Activated T-cell treated with anti-CD3 and anti-CD28 coated beads for 1 hour (primary cell): Measurements from ENCODE around the gene RND2.

Experiments used
- DNase-seq: peaks from one replicate; pipeline ENCODE4 v3.0.0-alpha.2; 2020; ENCODE audit warnings: low read depth

The RND2 gene

GRCh38 chr17:43006639-43007551, 18.1 kb upstream of the RND2 start, which contains the start of gene IFI35:
IFI35 (plus strand) TSS chr17:43006784; CDS start chr17:43006948, 164 bp downstream.
- peak; percentile 79 for DNase-seq

DNA sequence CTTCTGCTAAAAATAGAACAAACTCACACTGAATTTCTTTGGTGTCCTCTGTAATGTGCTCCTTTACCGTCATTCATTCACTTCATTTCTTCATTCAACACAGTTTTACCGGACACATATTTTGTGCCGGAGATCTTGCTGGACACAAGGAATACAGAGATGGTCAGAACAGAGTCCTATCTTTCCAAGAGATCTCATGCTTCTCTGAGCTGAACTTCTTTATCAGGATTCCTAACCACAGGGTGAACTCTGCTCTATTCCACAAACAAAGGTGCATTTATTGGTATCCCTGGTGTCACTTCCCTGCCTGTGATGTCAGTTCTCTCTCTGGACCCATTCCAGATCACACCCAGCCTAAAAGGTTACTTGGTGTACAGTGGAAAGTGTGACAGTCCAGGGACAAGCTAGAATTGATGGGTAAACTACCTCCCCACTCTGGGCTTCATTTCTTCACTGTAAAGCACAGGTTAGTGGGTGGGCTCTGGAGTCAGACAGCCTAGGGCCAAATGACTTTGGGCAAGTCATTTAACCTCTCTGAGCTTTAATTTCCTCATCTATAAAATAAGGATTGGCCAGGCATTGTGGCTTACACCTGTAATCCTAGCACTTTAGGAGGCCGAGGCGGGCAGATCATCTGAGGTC, 14.2 kb upstream of the RND2 start:
- no peak for DNase-seq

- DNase-seq, result no peak
Measured at GRCh38 chr17:43011728-43012472, 13.1 kb upstream of the RND2 start.

DNA sequence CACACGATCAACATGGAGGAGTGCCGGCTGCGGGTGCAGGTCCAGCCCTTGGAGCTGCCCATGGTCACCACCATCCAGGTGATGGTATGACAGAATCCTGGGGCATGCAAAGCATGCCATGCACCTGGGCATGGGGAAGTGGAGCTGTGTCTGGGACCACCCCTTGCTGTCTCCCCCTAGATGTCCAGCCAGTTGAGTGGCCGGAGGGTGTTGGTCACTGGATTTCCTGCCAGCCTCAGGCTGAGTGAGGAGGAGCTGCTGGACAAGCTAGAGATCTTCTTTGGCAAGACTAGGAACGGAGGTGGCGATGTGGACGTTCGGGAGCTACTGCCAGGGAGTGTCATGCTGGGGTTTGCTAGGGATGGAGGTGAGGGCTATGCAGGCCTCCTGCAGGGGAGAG, 11.7 kb upstream of the RND2 start:
- DNase-seq, result no peak

DNA sequence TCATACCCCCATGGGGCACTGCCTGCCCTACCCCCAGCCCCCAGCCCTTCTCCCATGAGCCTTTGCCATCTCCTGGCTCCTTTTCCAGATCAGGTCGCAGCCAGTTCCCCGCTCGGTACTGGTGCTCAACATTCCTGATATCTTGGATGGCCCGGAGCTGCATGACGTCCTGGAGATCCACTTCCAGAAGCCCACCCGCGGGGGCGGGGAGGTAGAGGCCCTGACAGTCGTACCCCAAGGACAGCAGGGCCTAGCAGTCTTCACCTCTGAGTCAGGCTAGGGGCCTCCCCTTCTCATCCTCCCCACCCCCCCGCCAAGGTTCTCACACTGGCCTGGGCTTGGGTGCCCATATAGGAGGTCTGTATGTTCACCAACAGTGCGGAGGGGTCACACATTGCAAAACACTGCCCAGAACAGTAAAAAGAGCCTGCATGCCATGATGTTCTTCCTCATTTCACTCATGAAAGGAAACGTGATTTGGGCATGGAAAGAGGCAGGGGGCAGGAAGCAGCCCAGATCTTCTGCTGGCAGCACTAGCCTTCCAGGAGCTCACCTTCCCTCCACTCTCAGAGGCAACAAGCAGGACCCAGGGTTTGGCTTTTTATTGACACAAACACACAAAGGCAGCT, 10.9 kb upstream of the RND2 start:
- DNase-seq, result no peak

DNA sequence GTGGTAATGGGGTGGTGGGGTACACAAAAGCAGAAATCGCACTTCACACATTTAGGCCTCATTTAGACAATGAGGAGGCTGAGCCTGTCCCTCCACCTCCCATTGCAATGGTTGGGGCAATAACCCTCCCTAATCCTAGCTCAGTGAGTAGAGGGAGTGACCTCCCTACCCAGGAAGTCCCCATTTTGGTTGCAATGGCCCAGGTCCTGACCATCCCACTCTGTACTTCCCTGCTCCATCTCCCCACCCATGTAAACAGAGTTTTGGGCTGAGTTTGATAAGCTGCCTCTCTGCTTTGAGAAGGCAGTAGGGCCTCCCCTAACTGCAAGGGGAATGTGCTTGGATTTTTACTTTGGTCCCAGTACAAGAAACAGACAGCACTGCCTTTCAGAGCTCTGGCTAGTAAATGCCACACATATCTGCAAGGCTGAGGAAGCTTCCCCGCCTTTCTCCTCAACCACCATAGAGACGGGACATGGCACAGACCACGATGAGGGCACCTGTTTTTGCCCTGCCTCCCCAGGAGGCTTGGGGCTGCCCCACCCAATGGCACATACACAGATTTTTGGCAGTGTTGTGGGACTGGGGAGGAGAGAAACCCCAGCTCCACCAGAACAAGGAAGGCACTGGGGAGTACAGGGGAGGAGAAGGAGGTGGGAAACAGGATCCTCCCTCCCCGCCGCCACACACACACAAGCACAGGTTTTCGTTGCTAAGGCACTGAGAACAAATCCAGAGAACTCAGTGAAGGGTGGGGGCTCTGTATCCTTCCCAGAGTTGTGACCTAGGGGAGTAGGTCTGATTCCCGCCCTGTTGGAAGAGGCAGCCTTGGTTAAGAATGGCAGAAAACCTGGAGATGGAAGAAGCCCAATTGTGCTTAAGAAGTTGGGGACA, 10.1 kb upstream of the RND2 start:
- DNase-seq, result no peak

- no peak for DNase-seq
Measured at GRCh38 chr17:43015579-43015978, 9.5 kb upstream of the RND2 start.

DNA sequence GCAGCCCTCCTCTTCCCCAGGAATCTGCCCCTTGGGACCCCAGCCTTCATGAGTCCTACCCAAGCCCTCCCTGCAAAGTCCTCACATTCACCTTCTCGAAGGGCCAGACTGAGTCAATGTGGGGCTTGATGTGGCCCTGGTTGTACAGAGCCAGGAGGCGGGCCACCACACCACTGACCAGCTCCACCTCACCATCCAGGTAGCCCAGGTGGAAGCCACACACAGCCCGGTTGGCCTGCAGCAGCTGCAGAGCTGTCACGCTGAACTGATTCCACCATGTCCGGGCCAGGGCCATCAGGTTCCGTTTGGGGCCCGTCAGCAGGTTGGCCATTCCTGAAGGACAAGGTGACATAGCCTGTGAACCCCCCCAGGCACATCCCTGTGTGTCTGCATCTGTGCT, 8.8 kb upstream of the RND2 start:
- no peak for DNase-seq

- no peak for DNase-seq
Measured at GRCh38 chr17:43018008-43018853, 6.8 kb upstream of the RND2 start.

- DNase-seq, result no peak
Measured at GRCh38 chr17:43018932-43019331, 6.1 kb upstream of the RND2 start.

- DNase-seq, result no peak
Measured at GRCh38 chr17:43019418-43019817, 5.6 kb upstream of the RND2 start.

DNA sequence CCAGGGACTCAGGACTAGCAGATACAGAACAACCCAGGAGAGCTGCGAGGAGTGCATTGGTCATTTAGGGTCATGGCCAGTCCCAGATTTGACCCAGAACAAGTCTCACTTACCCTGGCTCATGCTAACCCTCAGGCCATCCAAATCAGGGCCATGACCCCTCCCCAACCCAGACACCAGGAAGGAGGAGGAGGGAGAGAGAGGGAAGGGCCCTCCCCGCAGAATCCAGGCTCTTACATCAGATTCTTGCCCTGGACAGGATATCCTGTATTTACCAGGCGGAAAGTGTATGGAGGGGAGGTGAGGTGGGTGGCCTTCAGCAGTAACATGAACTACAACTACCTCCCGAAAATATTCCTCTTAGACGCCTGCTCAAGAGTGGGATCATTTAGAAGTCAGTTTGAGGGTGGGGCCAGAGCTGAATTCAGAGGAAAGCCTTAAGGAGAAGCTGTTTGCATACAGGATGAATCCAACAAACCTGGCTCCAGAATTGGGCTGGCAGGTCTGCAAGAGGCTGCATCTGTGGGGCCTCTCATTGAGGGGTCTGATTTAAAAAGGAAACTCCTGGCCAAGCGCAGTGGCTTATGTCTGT, 4.9 kb upstream of the RND2 start:
- no peak for DNase-seq

DNA sequence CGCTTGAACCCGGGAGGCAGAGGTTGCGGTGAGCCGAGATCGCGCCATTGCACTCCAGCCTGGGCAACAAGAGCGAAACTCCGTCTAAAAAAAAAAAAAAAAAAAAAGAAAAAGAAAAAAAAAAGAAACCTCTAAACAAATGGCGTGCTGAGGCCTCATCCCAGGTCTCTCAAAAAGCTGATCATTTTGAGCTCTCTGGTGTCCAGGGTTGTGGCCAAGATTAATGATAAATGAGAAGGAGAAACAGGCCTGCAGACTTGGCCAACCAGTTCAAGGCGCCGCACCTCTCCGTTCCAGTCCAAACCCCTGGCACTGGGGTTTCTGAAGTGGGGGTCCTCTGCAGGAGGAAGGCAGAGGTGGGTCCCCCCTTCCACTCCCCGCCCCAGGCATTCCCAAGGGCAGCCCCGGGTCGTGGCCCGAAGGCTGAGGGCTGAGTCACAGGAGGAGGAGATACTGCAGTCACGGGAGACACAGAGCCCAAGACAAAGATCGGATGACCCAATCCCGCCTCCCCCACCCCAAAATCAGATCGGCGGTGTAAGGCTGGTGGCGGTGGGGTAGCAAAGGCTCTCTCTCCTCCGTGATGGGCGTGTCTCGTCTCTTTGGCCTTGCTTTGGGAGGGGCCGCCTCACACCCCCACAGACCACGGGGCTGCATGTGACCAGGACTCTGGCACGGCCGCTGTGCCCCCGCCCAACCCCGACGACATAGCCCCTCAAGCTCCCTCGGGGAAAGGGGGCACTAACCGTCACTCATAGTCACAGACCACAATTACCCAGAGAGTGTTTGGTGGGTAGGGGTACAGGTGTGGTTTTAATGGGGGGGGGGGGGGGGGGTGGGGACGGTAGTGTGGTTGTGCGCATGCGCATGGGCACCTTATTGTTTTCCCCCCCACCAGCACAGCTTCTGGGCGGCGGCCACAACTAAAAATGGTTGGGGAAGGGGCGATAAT, 4.0 kb upstream of the RND2 start:
- DNase-seq, result peak; percentile 34

DNA sequence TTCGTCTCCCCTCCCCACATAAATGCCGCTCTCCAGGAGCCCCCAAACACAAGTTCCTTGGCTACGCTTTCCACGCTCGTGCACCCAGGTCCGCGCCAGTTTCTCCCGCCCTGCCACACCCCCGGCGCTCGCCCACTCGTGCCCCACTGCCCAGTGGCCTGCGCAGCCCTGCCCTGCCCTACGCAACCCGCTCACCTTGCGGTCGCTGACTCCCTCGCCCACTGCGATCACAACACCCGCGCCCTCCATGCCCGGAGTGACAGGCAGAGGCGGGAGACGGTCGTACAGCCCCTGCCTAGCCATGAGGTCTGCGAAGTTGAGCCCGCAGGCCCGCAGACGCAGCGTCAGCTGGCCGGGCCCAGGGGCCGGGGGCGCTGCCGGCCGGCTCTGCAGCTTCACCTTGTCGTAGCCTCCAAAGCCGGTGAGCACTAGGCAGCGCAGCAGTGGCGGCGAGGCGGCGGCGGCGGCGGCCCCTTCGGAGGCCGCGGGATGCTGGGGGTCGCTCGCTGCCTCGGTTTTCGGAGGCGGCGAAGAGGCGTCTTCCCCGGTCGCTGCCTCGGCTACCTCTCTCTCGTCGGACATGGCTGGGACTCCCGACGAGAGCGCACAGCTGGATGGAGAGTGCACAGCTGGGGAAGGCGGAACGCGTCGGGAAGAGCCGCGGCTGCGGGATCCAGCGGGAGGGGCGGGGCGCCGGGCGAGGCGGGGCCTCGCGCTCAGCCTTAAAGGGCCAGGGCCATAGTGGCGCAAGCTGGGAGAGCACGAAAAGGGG, 3.1 kb upstream of the RND2 start, which contains the start of gene VAT1:
Gene VAT1 (minus strand): TSS at position 645 of the 772 bp plus-strand sequence. CDS start 63 bp downstream, at position 582.
- DNase-seq, result peak; percentile 61

DNA sequence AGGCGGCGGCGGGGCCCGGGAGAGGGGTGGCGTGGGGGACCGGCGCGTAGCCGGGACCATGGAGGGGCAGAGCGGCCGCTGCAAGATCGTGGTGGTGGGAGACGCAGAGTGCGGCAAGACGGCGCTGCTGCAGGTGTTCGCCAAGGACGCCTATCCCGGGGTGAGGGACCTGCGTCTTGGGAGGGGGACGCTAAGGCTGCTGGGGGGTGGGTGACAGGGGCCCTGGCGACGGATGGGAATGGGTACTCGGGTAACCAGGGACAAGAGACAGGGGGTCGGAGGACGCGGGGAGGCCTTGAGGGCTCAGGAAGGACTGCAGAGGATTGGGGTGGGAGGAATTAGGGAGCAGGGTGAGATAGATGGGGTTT, 243 bp downstream of the RND2 start:
- no peak for DNase-seq

- DNase-seq, result no peak
Measured at GRCh38 chr17:43025766-43026537, 921 bp downstream of the RND2 start.

DNA sequence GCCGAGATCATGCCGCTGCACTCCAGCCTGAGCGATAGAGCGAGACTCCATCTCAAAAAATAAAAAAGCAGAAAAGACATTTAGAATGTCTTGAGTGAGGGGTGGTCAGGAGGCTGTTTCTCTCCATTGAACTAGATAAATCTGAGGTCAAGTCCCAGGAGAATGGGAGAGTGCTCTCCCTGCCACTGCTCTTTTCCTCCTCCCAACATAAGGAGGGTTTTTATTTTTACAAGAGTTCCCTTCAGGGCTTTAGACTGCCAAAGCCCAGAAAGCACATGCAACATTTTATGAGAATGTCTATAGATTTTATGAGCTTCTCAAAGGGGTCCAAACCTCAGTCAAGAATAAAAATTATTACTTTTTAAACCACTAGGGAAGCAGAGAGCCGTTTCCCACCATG, 1.6 kb downstream of the RND2 start:
- DNase-seq, result no peak
